SU-DHL-6 (cell line): ENCODE results near the gene ALS2.

Experiments used
- EZH2phosphoT487 ChIP-seq: fragments of 200-600 bp; sonication (generic), shearing (Covaris generic); conservative IDR thresholded peaks from 2 replicates; pipeline ENCODE4 v1.6.1; 2018; ENCODE audit warnings: mild to moderate bottlenecking, antibody characterized with exemption, low read length, moderate library complexity, mixed read lengths
- TF ChIP-seq, protein P1 (sequence below): fragments of 200-600 bp; sonication (generic); IDR thresholded peaks from one replicate; pipeline ENCODE4 v1.5.1; 2017; ENCODE audit warnings: antibody characterized with exemption, mild to moderate bottlenecking, low read length, moderate library complexity; ENCODE audit not compliant: insufficient read depth, poor library complexity, severe bottlenecking

DNA sequence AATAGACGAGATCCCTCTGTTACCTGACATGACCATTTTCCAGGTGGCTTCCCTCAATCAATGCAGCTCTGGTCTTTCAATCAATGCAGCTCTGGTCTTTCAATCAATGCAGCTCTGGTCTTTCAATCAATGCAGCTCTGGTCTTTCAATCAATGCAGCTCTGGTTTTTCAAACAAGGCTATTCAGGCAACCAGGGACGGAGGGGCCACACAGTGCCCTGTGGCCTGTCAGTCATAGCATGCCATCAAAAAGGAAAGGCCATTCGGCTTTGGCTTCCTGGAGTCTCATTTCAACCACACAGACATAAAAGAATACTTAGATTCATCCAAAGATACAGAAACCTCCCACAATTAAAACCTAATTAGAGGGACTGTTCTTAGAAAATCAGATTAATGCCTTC lies 95.6 kb downstream of the ALS2 start:
- TF ChIP-seq, protein P1, sequence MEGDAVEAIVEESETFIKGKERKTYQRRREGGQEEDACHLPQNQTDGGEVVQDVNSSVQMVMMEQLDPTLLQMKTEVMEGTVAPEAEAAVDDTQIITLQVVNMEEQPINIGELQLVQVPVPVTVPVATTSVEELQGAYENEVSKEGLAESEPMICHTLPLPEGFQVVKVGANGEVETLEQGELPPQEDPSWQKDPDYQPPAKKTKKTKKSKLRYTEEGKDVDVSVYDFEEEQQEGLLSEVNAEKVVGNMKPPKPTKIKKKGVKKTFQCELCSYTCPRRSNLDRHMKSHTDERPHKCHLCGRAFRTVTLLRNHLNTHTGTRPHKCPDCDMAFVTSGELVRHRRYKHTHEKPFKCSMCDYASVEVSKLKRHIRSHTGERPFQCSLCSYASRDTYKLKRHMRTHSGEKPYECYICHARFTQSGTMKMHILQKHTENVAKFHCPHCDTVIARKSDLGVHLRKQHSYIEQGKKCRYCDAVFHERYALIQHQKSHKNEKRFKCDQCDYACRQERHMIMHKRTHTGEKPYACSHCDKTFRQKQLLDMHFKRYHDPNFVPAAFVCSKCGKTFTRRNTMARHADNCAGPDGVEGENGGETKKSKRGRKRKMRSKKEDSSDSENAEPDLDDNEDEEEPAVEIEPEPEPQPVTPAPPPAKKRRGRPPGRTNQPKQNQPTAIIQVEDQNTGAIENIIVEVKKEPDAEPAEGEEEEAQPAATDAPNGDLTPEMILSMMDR = no peak
- TF ChIP-seq EZH2phosphoT487 = no peak
